ENCODE results near the gene MAML3.

MAML3 gene

DNA sequence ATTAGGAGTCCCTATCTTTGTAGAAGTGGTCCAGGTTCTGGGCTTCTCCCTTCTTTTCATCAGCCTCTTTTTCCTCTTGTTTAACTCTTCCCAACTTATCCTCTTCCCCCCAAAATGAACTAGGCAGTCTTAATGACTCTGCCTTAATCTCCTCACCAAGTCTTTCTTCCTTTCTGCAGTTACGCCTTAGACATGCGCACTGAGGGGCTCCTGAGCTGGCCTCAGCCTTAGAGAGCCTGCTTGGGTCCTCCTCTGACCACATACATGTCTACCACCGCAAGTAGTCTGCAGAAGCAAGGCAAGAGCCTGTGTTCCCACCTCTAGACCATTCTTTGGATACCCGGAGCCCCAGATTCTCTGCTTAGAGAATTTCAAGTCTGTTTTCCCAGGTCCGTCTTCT, 288.4 kb downstream of the MAML3 start:
- no peak for DNase-seq (ENCODE audit: low read depth in 2 of 2)

DNA sequence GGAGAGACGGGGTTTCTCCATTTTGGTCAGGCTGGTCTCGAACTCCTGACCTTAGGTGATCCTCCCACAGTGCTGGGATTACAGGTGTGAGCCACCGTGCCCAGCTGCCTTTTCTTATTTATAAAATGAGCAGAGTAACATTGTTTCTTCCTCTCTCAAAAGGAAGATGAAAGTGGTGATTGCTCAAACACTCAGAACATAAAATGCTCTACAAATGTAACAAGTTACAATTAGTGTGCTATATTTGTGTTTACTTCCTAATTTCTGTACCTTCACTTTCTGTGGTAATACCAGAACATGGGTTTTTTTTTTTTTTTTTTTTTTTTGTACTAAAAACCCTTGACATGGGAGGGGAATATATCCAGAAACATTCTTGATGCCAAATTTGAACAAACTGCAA, 290.5 kb downstream of the MAML3 start:
- no peak for DNase-seq (ENCODE audit: low read depth in 2 of 2)

DNA sequence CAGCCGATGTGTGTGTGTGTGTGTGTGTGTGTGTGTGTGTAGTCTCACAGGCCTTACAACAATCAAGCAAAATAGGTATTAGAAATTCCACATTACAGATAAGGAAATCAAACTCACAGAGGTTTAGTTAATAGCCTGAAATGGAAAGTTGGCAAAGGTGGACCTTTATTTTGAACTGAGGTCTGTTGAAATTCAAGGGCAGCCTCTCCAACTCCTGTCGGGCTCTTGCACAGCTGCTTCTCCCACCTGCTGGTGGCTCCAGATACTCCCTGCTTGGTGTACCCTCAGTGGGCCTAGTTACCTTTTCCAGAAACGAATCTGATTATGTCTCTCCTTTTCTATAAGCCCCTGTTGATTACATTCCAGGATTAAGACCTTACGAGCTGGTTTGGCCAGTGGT, 292.5 kb downstream of the MAML3 start:
- DNase-seq (ENCODE audit: low read depth in 2 of 2) = no peak

DNA sequence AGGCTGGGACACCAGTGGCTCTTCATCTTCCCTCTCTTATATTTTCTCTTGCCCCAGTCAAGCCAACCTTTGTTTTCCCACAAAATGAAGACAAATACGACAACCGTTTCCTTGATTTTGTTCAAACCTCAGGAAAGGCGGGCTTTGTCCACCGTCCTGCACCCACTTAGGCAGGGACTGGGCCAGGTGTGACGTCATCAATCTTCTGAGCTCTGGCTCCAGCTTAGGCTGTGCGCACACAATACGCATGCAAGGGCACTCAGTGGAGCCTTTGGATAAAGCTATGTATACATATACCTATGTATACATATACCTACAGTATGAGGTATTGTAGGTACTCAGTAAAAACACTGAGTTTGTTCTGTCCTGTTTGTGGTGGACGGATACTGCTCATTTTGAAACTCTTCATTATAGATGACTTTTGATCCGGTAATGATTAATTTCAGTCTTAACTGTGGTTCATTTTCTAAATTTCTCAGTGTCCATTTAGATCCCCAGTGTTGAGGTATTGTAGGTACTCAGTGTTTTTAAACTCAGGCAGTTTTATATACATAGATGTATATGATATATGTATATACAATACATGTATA, 293.5 kb downstream of the MAML3 start:
- DNase-seq (ENCODE audit: low read depth in 2 of 2) = no peak

DNA sequence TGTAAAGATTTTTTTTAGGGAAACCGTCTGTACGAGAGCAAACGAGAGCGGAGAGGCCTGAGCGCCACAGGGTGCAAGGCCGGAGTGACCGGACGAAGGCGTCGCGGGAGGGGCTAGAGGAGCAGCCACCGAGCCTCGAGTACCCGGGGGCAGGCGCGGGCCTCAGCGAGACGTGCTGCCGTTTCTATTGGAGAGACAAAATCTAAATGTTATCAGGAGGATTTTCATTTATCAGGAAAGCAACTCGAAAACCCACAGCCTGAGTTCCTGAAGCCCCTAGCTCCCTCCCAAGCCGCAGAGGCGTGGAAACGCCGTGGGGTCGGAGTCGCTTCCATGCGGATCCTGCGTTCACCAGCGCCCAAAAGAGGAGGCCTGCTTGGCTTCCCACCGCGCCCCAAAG, 294.1 kb downstream of the MAML3 start:
- no peak for DNase-seq (ENCODE audit: low read depth in 2 of 2)

DNA sequence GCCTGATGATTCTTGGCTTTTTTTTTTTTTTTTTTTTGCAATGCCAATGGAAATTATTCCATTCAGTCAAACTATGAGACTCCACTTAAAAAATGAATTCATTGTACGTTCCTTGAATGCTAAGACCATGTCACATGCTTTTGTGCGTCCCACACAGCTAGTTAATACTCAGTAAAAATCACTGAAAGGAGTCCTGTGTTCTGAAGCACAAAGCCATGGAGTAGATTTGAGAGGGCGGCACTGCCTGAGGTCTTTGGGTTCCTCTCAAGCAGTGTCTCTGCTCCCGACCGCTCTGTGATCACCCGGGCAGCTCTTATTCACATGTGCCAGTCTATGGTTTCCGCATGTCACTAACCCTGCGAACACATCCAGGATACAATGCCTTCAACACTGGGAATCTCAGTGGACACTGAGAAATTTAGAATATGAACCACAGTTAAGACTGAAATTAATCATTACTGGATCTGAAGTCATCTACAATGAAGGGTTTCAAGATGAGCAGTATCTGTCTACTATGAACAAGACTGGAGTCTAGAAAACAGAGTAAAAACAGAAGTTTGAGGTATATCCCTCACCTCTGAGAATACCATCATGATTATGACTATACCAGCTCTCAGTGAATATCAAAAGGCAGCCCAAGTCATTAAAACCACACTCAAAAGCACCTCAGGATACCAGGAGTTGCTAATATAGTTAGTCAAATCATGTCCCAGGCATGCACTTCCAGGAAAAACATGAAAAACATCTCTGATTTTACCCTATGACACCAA, 295.4 kb downstream of the MAML3 start:
- DNase-seq (ENCODE audit: low read depth in 2 of 2) = no peak

DNA sequence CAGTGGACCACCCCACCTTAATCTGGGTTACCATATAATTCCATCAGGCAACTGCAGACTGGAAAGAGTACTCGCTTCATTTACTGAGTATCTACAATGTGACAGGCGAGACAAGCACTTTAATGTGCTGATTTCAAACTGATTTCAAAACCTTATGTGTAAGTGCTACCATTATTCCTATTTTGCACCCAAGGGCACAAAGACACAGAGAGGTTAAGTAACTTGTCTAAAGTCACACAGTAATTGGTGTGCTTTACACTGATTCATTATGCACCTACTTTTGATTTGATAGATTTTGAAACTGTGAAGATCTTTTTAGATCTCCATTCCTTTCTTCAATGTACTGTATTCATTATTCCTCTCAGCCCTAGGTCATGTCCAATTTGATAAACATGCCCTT, 296.0 kb downstream of the MAML3 start:
- no peak for DNase-seq (ENCODE audit: low read depth in 2 of 2)

DNA sequence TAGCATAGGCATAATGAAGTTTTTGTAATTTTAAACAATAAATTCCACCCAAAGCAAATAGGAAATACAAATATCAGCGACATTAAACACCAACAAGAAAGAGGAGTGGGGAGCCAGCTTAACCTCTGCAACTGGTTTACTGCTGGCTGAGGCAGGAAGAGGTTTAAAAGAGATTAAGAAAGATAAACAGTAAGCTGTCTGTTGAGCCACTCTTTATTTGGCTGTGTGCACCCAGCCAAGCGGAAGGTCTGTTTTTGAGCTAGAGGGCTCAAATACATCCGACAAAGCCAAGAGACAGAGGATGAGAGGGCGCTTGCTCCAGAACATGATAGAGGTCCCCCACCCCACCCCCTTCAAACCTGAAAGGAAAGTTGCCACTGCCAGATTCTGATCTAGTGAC, 297.0 kb downstream of the MAML3 start:
- no peak for DNase-seq (ENCODE audit: low read depth in 2 of 2)

DNA sequence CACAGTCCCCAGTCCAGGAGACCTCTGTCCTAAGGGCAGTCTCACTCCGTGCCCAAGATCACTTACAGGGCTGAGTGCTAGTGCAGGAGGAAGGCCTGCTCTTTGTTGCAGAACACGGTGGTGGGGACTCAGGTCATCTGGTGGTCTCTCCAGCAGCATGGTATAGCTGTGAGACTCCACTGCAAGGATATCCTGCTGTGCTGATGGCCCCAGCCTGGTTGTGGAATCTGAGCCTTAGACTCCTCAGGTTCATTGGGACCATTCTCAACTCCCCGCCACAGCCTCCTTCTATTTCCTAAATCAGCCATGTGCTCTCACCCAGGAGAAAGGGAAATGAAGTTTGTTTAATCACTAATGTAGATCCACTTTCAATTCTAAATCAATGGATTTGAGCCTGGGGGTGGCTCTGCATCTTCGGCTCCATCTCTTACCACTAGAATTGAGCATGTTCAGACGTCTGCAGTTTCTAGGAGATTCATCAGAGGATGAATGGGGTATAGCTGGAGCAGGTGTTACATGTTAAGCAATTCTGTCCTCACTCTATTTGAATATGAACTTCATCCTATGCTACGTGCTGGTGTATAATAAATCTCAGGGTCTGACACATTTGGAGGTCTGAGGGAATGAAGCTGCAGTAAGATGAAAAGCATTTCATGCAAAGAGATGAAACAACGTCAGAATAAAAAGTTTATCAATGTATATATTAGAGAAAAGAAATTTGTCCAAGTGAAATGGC, 299.1 kb downstream of the MAML3 start:
- no peak for DNase-seq (ENCODE audit: low read depth in 2 of 2)

DNA sequence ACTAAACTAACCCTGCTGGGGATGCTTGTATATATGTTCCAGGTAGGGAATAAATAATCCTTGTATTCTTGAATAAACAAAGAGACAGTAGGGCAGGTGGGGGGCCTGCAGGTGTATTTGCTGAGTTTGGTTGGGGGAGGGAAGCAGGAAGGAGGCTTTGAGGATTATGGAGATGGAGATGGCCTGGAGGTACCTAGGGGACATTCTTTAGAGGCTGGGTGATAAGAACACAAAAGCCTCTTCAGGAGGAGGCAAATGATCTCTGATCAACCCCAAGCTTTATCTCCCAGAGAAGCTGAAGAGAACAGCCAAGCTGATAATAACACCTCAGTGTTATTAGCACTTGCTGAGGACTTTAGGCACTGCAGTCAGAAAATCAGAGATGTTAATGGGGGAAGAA, 300.7 kb downstream of the MAML3 start:
- DNase-seq (ENCODE audit: low read depth in 2 of 2) = no peak

DNA sequence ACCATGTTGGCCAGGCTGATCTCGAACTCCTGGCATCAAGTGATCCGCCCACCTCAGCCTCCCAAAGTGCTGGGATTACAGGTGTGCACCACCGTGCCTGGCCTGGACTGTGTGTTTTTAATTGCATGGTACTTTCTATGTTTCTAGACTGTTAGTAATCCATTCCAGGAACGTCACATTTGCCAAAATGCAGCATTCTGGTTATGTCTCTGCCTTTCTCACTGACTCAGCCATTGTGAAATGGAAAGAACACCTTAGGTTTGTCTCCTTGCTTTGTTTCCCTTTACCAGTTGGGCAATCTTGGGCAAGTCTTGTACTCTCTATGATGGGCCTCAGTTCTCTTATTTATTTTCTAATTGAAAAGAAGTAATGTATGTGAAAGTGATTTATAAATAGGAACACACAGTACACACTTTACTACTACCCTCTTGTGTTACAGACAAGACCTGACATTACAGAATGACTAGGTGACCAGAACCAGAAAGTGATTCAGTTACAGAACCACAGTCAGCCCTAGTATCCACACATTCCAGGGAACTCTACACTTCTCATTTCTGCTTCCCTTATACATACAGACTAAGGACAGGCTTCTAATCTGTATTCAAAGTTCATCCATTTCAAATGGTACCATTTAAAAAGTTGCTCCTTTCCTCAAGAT, 301.2 kb downstream of the MAML3 start:
- DNase-seq (ENCODE audit: low read depth in 2 of 2) = no peak

DNA sequence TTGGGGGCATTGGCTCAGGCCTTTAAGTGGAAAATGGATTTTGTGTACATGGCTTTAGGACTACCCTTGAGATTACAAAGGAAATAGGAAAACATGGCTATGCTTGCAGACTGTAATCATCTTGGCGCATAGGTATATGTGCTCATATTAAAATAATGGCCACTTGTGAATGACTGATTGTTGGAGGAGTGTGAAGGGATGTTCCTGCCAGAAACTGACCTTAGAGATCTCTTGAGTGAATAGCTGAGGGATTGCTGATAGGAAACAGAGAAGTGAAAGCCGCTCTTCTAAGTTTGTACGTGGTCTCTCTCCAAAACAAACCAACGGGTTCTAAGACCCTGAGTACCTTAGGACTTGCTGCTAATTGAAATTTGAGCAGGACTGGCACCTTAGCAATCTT, 302.3 kb downstream of the MAML3 start:
- no peak for DNase-seq (ENCODE audit: low read depth in 2 of 2)

DNA sequence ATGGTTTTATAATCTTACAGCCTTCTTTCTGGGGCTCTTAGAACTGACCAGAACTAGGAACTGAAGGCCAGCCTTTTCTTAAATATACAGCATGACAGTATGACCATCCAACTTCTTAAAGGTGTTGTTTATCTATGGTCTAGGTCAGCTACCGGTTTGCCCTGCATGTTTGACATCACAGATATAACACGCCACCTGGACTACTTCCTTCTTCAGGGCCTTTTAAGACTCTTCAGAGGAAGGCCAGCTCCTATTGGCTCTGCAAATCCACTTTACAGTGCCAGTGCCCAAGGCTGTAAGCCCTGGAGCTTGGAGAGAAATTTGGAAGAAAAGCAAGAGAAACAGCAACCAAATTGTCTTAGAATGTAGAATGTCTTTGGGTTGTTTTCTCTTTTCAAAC, 302.9 kb downstream of the MAML3 start:
- DNase-seq (ENCODE audit: low read depth in 2 of 2) = no peak

DNA sequence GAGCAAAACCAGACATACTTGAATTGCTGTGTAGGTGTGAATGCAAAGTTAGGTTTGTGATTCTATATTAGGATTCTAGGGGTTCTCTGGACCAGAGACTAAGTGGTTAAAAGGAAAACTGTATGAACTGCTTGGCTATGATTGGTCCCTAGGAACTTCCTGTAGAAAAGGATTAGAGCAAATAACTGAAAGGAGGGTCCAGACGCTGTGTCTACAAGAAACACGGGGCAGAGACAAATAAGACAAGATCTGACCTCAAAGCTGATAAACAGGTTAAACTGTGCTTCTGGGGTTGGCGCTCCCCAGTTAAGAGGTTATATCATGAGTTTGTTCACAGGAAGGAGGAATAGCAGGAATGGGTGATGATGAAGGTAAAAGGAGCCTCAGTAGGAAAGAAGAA, 304.8 kb downstream of the MAML3 start:
- DNase-seq (ENCODE audit: low read depth in 2 of 2) = no peak

DNA sequence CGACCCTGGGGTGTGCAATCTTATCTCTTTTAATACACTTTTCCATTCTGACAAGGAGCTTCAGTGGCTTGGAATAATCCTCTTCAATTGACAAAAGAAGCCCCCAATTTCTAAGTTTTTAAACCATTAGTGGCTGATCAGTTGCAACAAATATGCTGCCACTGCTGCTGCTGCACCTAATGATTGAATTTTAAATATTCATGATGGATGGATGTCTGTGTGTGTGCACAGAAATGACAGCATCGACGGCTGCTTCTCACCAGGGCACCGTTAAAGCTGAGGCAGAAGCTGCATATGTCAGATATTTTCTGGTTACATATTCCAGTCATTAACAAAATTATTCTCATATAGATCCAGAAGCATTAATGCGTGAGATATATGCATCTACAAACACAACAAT, 306.0 kb downstream of the MAML3 start:
- DNase-seq (ENCODE audit: low read depth in 2 of 2) = no peak

DNA sequence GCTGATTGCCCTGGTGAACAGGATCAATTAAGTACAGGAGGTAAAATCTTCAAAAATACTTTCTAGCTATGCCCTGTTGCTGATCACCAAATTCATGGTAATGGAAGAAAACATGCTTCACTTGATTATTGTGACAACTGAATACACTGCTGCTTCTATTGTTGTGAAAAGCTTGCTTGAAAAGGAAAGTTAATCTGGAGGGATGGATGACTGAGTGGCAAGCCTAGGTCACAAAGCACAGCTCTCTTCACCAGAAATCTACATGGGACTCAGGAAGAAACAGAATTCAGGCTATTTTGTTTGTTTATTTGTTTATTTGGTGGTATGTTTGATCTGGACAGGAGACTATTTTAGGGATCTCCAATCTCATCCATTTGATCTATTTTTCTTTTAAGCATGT, 306.4 kb downstream of the MAML3 start:
- DNase-seq (ENCODE audit: low read depth in 2 of 2) = no peak

DNA sequence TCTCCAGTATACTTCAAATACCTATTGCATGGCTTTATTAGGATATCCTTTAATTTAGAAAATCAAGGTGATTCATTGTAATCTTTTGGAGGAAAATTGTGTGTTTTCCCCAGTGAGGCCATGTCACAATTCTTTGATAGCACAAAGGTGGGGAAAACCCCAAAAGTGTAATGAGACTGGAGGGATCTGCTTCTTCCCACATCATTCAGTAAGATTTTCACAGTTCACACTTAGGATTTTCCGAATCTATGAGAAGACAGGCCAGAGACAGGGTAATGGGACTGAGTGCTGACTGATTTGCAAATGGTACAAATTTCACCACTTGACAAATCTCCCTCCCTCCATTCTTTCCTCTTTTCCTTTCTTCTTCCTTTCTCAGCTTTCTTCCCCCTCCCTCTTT, 307.2 kb downstream of the MAML3 start:
- DNase-seq (ENCODE audit: low read depth in 2 of 2) = no peak

DNA sequence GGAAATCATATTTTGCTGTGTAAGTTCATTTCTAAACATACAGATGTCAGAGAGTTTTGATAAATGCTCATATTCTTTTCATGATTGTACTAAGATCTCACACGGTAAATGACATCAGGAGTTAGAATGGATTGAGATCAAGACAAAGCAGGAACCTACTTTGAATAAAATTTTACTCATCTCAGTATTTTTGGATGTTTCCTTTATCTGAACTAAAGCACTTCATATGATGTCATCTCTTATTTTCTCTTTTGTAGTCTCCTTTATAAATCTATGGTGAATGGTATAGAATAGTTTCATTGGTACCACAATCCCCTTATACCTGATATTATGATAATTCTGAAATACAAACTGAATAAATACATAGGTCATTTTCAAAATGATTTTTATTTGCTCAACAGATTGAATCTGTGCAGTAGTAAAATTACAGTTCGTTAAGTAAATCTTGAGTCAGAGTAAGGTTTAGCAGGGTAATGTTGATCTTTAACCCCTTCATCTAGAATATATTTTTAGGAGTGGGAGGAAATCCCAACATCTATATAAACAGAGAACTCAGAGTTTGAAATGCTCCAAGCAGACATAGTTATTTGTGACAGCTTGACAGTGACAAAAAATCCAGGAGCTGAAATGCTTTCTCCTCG, 308.4 kb downstream of the MAML3 start:
- no peak for DNase-seq (ENCODE audit: low read depth in 2 of 2)

DNA sequence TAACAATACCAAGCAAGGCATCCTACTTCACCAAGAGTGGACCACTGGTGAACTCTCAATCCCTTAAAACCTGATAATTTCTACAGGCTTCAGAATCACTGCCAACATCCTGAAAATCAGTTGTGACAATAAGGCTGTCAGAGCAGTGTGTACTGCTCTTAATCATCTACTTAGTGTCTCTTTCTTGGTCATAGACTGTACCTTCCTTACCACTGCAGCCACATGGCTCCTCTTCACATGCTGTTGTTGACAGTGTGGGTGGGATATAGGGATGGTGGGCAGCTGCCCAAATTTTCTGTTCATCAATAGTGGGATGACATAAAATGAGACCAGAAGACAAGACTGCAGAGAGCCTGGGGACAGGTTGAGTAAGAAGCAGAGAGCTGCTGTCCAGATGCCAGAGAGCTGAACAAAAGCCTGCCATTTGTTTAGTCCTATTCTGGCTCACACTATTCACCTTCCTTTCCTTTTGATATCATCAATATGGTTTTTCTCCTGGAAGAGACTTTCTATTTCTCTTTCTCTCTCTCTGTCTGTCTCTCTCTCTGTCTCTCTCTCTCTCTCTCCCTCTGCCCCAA, 309.4 kb downstream of the MAML3 start:
- DNase-seq (ENCODE audit: low read depth in 2 of 2) = no peak

DNA sequence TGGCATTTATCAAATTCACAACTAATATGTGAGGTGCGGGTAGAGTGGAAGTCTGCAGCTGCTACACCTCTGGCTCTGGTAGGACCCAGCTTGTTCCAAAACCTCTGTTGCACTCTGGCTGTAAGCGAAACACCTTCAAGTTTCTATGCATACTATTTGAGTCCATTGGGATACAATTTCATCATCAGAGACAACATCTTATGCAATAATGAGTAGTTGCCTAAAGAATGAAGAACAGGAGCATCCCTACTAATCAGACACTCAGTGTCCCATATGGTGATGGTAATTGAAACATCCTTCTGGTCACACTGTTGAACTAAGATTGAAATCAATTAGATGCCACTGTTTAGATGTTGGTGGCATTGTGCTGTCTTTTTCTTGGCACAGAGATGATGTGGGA, 309.9 kb downstream of the MAML3 start:
- peak; percentile 10 to 15 for DNase-seq (ENCODE audit: low read depth in 2 of 2)

DNA sequence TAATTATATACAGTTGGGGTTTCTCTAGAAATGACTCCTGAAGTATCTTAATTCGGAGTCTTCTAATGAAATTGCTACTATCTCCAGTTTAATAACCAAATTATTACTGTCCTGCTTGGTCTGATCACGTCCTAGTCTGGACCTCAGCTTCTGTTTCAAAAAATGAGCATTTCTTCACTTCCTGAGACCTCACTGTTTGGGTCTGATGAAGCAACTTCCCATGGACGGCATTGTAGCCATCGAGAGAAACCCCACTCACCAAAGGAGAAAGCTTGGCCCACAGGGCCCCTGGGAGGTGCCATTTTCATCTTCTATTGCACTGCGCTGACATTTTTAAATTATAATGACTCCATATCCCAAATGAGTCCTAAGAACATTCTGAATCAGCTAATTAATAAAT, 310.3 kb downstream of the MAML3 start:
- DNase-seq (ENCODE audit: low read depth in 2 of 2) = no peak

All from fibroblast of skin of left biceps (primary cell).